ENCODE data around the gene GLIS1.

- TF ChIP-seq LEF1 (IDR thresholded peaks at IDR 0.05; ENCODE audit: borderline replicate concordance), result no peak
- TF ChIP-seq FOXM1 (IDR thresholded peaks at IDR 0.05; ENCODE audit: borderline replicate concordance), result no peak
- TF ChIP-seq FOXA1 (IDR thresholded peaks at IDR 0.05), result no peak
- TF ChIP-seq BHLHE40 (IDR thresholded peaks at IDR 0.05; ENCODE audit: borderline replicate concordance), result no peak
- TF ChIP-seq SP1 (IDR thresholded peaks at IDR 0.05), result no peak
These were observed 123.9 kb downstream of the GLIS1 start for GRCh38 chr1:53615101-53615500.
